HEK293 (cell line): ENCODE results near the gene MORF4L2.
A peak's percentile ranks its signal among the peaks of the same experiment; 100 is the strongest.

Experiments
- ATF2 ChIP-seq: fragments of 450-650 bp; formaldehyde crosslinking; IDR thresholded peaks from 2 replicates; pipeline ENCODE4 v1.5.1; 2016; ENCODE audit warnings: missing biosample characterization, missing genetic modification characterization, low read depth
- GFI1B ChIP-seq: fragments of 450-650 bp; formaldehyde crosslinking; IDR thresholded peaks from 2 replicates; pipeline ENCODE4 v1.5.1; 2016; ENCODE audit warnings: missing biosample characterization, missing genetic modification characterization
- REPIN1 ChIP-seq: fragments of 450-650 bp; formaldehyde crosslinking; IDR thresholded peaks from 2 replicates; pipeline ENCODE4 v1.5.1; 2017; ENCODE audit warnings: missing biosample characterization, missing genetic modification characterization, low read depth
- REST ChIP-seq: fragments of 450-650 bp; formaldehyde crosslinking; IDR thresholded peaks from 2 replicates; pipeline ENCODE4 v1.5.1; 2016; ENCODE audit warnings: missing biosample characterization, missing genetic modification characterization
- SALL2 ChIP-seq: fragments of 450-650 bp; formaldehyde crosslinking; IDR thresholded peaks from 2 replicates; pipeline ENCODE4 v1.5.0; 2017; ENCODE audit warnings: missing biosample characterization, mild to moderate bottlenecking, missing genetic modification characterization, borderline replicate concordance
- TRIM28 ChIP-seq: IDR thresholded peaks from 2 replicates; pipeline ENCODE4 v1.6.1; 2011; ENCODE audit warnings: low read length, control low read depth, borderline replicate concordance
- TSHZ1 ChIP-seq: fragments of 450-650 bp; formaldehyde crosslinking; IDR thresholded peaks from 2 replicates; pipeline ENCODE4 v1.5.1; 2016; ENCODE audit warnings: missing biosample characterization, missing genetic modification characterization, borderline replicate concordance
- YY1 ChIP-seq: fragments of 450-650 bp; formaldehyde crosslinking; IDR thresholded peaks from 2 replicates; pipeline ENCODE4 v1.5.1; 2018; ENCODE audit warnings: missing biosample characterization, missing genetic modification characterization
- ZBTB21 ChIP-seq: fragments of 450-650 bp; formaldehyde crosslinking; IDR thresholded peaks from 2 replicates; pipeline ENCODE4 v1.5.1; 2017; ENCODE audit warnings: missing biosample characterization, missing genetic modification characterization
- ZNF112 ChIP-seq: fragments of 450-650 bp; formaldehyde crosslinking; IDR thresholded peaks from 2 replicates; pipeline ENCODE4 v1.5.0; 2017; ENCODE audit warnings: missing biosample characterization, missing genetic modification characterization
- ZNF132 ChIP-seq: fragments of 450-650 bp; formaldehyde crosslinking; IDR thresholded peaks from 2 replicates; pipeline ENCODE4 v1.5.1; 2017; ENCODE audit warnings: missing biosample characterization, missing genetic modification characterization, borderline replicate concordance
- ZNF157 ChIP-seq: fragments of 450-650 bp; formaldehyde crosslinking; IDR thresholded peaks from 2 replicates; pipeline ENCODE4 v1.5.1; 2016; ENCODE audit warnings: missing biosample characterization, missing genetic modification characterization
- ZNF16 ChIP-seq: fragments of 450-650 bp; formaldehyde crosslinking; IDR thresholded peaks from 2 replicates; pipeline ENCODE4 v1.5.1; 2016; ENCODE audit warnings: low read depth, missing biosample characterization, missing genetic modification characterization
- ZNF174 ChIP-seq: fragments of 450-650 bp; formaldehyde crosslinking; IDR thresholded peaks from 2 replicates; pipeline ENCODE4 v1.5.0; 2017; ENCODE audit warnings: missing biosample characterization, mild to moderate bottlenecking, missing genetic modification characterization
- ZNF223 ChIP-seq: fragments of 450-650 bp; formaldehyde crosslinking; IDR thresholded peaks from 2 replicates; pipeline ENCODE4 v1.5.1; 2016; ENCODE audit warnings: missing biosample characterization, missing genetic modification characterization
- ZNF302 ChIP-seq: fragments of 450-650 bp; formaldehyde crosslinking; IDR thresholded peaks from 2 replicates; pipeline ENCODE4 v1.5.1; 2016; ENCODE audit warnings: missing biosample characterization, missing genetic modification characterization, low read depth
- ZNF514 ChIP-seq: fragments of 450-650 bp; formaldehyde crosslinking; IDR thresholded peaks from 2 replicates; pipeline ENCODE4 v1.5.1; 2016; ENCODE audit warnings: missing biosample characterization, missing genetic modification characterization
- ZNF530 ChIP-seq: fragments of 450-650 bp; formaldehyde crosslinking; IDR thresholded peaks from 2 replicates; pipeline ENCODE4 v1.5.1; 2016; ENCODE audit warnings: low read depth, missing biosample characterization, missing genetic modification characterization
- ZNF560 ChIP-seq: fragments of 450-650 bp; formaldehyde crosslinking; IDR thresholded peaks from 2 replicates; pipeline ENCODE4 v1.5.1; 2017; ENCODE audit warnings: missing biosample characterization, missing genetic modification characterization, borderline replicate concordance
- ZNF629 ChIP-seq: fragments of 450-650 bp; formaldehyde crosslinking; IDR thresholded peaks from 2 replicates; pipeline ENCODE4 v1.5.1; 2017; ENCODE audit warnings: missing biosample characterization, missing genetic modification characterization
- ZNF658 ChIP-seq: fragments of 450-650 bp; formaldehyde crosslinking; IDR thresholded peaks from 2 replicates; pipeline ENCODE4; 2016; ENCODE audit warnings: missing biosample characterization, missing genetic modification characterization
- TF ChIP-seq, protein P1 (sequence below): fragments of 450-650 bp; formaldehyde crosslinking; IDR thresholded peaks from 2 replicates; pipeline ENCODE4 v1.5.1; 2017; ENCODE audit warnings: missing biosample characterization, missing genetic modification characterization
- TF ChIP-seq, protein P2 (sequence below): fragments of 450-650 bp; formaldehyde crosslinking; IDR thresholded peaks from 2 replicates; pipeline ENCODE4 v1.5.1; 2016; ENCODE audit warnings: missing biosample characterization, missing genetic modification characterization
- TF ChIP-seq, protein P3 (sequence below): fragments of 450-650 bp; formaldehyde crosslinking; IDR thresholded peaks from 2 replicates; pipeline ENCODE4 v1.5.1; 2017; ENCODE audit warnings: missing biosample characterization, missing genetic modification characterization
- TF ChIP-seq, protein P4 (sequence below): fragments of 450-650 bp; formaldehyde crosslinking; IDR thresholded peaks from 2 replicates; pipeline ENCODE4 v1.5.1; 2017; ENCODE audit warnings: missing biosample characterization, missing genetic modification characterization

MORF4L2 gene

GRCh38 chrX:103687073-103687695 is 685 bp upstream of the MORF4L2 start (continued):
- TF ChIP-seq, protein P1, sequence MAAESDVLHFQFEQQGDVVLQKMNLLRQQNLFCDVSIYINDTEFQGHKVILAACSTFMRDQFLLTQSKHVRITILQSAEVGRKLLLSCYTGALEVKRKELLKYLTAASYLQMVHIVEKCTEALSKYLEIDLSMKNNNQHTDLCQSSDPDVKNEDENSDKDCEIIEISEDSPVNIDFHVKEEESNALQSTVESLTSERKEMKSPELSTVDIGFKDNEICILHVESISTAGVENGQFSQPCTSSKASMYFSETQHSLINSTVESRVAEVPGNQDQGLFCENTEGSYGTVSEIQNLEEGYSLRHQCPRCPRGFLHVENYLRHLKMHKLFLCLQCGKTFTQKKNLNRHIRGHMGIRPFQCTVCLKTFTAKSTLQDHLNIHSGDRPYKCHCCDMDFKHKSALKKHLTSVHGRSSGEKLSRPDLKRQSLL (tag by site-specific recombination) = no peak
- TF ChIP-seq ZNF629 (tag by site-specific recombination) = no peak
- no peak for TF ChIP-seq ZNF223 (tag by site-specific recombination)
- TF ChIP-seq ZBTB21 (tag by site-specific recombination) = no peak
- TF ChIP-seq, protein P2, sequence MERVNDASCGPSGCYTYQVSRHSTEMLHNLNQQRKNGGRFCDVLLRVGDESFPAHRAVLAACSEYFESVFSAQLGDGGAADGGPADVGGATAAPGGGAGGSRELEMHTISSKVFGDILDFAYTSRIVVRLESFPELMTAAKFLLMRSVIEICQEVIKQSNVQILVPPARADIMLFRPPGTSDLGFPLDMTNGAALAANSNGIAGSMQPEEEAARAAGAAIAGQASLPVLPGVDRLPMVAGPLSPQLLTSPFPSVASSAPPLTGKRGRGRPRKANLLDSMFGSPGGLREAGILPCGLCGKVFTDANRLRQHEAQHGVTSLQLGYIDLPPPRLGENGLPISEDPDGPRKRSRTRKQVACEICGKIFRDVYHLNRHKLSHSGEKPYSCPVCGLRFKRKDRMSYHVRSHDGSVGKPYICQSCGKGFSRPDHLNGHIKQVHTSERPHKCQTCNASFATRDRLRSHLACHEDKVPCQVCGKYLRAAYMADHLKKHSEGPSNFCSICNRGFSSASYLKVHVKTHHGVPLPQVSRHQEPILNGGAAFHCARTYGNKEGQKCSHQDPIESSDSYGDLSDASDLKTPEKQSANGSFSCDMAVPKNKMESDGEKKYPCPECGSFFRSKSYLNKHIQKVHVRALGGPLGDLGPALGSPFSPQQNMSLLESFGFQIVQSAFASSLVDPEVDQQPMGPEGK (tag by site-specific recombination) = peak; percentile 88
- no peak for TF ChIP-seq TRIM28
- TF ChIP-seq TSHZ1 (tag by site-specific recombination) = no peak
- TF ChIP-seq ZNF560 (tag by site-specific recombination) = no peak
- no peak for TF ChIP-seq ZNF157 (tag by site-specific recombination)
- TF ChIP-seq YY1 (tag by site-specific recombination) = 0 out of 2 replicates have a peak, but pooled peaks have one; percentile 21
- TF ChIP-seq ZNF174 (tag by site-specific recombination) = no peak
- no peak for TF ChIP-seq ATF2 (tag by site-specific recombination)
- TF ChIP-seq ZNF514 (tag by site-specific recombination) = no peak
- no peak for TF ChIP-seq REPIN1 (tag by site-specific recombination)
- no peak for TF ChIP-seq SALL2 (tag by site-specific recombination)
- no peak for TF ChIP-seq ZNF16 (tag by site-specific recombination)
- no peak for TF ChIP-seq ZNF530 (tag by site-specific recombination)
- TF ChIP-seq, protein P3, sequence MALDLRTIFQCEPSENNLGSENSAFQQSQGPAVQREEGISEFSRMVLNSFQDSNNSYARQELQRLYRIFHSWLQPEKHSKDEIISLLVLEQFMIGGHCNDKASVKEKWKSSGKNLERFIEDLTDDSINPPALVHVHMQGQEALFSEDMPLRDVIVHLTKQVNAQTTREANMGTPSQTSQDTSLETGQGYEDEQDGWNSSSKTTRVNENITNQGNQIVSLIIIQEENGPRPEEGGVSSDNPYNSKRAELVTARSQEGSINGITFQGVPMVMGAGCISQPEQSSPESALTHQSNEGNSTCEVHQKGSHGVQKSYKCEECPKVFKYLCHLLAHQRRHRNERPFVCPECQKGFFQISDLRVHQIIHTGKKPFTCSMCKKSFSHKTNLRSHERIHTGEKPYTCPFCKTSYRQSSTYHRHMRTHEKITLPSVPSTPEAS (tag by site-specific recombination) = 0 out of 2 replicates have a peak, but pooled peaks have one; percentile 29
- TF ChIP-seq ZNF132 = no peak
- TF ChIP-seq GFI1B = 0 out of 2 replicates have a peak, but pooled peaks have one; percentile 22
- TF ChIP-seq, protein P4, sequence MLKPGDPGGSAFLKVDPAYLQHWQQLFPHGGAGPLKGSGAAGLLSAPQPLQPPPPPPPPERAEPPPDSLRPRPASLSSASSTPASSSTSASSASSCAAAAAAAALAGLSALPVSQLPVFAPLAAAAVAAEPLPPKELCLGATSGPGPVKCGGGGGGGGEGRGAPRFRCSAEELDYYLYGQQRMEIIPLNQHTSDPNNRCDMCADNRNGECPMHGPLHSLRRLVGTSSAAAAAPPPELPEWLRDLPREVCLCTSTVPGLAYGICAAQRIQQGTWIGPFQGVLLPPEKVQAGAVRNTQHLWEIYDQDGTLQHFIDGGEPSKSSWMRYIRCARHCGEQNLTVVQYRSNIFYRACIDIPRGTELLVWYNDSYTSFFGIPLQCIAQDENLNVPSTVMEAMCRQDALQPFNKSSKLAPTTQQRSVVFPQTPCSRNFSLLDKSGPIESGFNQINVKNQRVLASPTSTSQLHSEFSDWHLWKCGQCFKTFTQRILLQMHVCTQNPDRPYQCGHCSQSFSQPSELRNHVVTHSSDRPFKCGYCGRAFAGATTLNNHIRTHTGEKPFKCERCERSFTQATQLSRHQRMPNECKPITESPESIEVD (tag by site-specific recombination) = 0 out of 2 replicates have a peak, but pooled peaks have one; percentile 5
- no peak for TF ChIP-seq ZNF658 (tag by site-specific recombination)
- TF ChIP-seq REST = no peak
- TF ChIP-seq ZNF302 (tag by site-specific recombination) = no peak
- no peak for TF ChIP-seq ZNF112
